ENCODE measurements around the gene ROCK2. TPM values are rescaled to one million over a fixed set of nuclear protein-coding genes. Genes with fewer than 3 reads are reported as not detected.

ROCK2 gene
- total and polyA plus RNA-seq, 2 of the 8 experiments (the other 6 are each of a cell fraction or from before 2014, with no cell fraction given), result 2.7 to 29.0 TPM

GRCh38 chr2:11174222-11174621 is 170.2 kb downstream of the ROCK2 start:
- H3K18ac ChIP-seq (ENCODE audit: extremely low read depth, low read length), result no peak overlapping the region
- H2BK12ac ChIP-seq (ENCODE audit: low read depth, low read length), result no peak overlapping the region
- no peaks in the 10 kb centered on the region for H4K20me1 ChIP-seq (replicated peaks in 1 of 2; ENCODE audit: control insufficient read depth in 1 of 2, insufficient read depth in 2 of 2, low read length in 2 of 2)
- H4K5ac ChIP-seq (ENCODE audit: insufficient read length, low read depth, low read length), result no peak overlapping the region
- H3K79me2 ChIP-seq (ENCODE audit: control insufficient read depth in 1 of 2, insufficient read depth in 2 of 2, low read length in 2 of 2), result no peaks in the 10 kb centered on the region
- H4K8ac ChIP-seq (ENCODE audit: extremely low read depth, insufficient read depth, low read length), result no peak overlapping the region
- no peaks in the 10 kb centered on the region for H3K36me3 ChIP-seq (ENCODE audit: control insufficient read depth in 2 of 4, insufficient read depth in 4 of 4, low read length in 3 of 4)
- no peak overlapping the region for H3K27ac ChIP-seq (ENCODE audit: low read depth, low read length)
- H2AFZ ChIP-seq (ENCODE audit: low read length), result no peak overlapping the region
- H3K56ac ChIP-seq (replicated peaks; ENCODE audit: insufficient read length, low read depth, low read length), result no peak overlapping the region
- no peaks in the 10 kb centered on the region for H3K23me2 ChIP-seq (ENCODE audit: low read depth, low read length)
- no peak overlapping the region for H3K4ac ChIP-seq (replicated peaks; ENCODE audit: insufficient read length, low read depth, low read length)
- WGBS, 2 experiments (ENCODE audit: extremely low coverage in 1 of 2, insufficient coverage in 1 of 2, insufficient read length in 1 of 2, insufficient replicate concordance in 2 of 2, low coverage in 1 of 2, low lambda C conversion rate in 2 of 2, missing lambda C conversion rate in 1 of 2), result 95% methylated on average over 8 of the region's 9 CpGs; no CpG with 5 or more reads in 1 of the 2 experiments
- no peaks in the 10 kb centered on the region for H3K9me3 ChIP-seq (ENCODE audit: insufficient read depth in 2 of 2, low read depth in 1 of 2, low read length in 1 of 2)
- H2BK120ac ChIP-seq (replicated peaks; ENCODE audit: low read depth, low read length), result no peak overlapping the region
- no peak overlapping the region for H3K4me2 ChIP-seq (ENCODE audit: insufficient read depth in 1 of 2, low read depth in 2 of 2, low read length in 2 of 2)
- H3K14ac ChIP-seq (ENCODE audit: insufficient read length), result no peak overlapping the region
- H3K4me3 ChIP-seq (ENCODE audit: extremely low read depth in 1 of 4, insufficient read depth in 2 of 4, low read depth in 3 of 4, low read length in 4 of 4), result no peak overlapping the region
- no peak overlapping the region for H3K23ac ChIP-seq (ENCODE audit: insufficient read length)
- H3K4me1 ChIP-seq (replicated peaks in 1 of 4; ENCODE audit: control insufficient read depth in 3 of 4, insufficient read depth in 4 of 4, low read length in 3 of 4), result no peaks in the 10 kb centered on the region
- H2BK20ac ChIP-seq (ENCODE audit: low read length), result no peak overlapping the region
- no peaks in the 10 kb centered on the region for H3K27me3 ChIP-seq (replicated peaks in 1 of 4; ENCODE audit: control insufficient read depth in 3 of 4, extremely low read depth in 1 of 4, insufficient read depth in 3 of 4, low read length in 3 of 4)
- no peak overlapping the region for H4K91ac ChIP-seq (replicated peaks; ENCODE audit: insufficient read length, low read length)
- H2BK15ac ChIP-seq (ENCODE audit: low read length), result no peak overlapping the region
- no peak for DNase-seq (ENCODE audit: low read depth in 1 of 2, low spot score in 2 of 2)
- no peak for FAIRE-seq
- H2AK5ac ChIP-seq (ENCODE audit: low read depth, low read length), result no peak overlapping the region
- no peak overlapping the region for H3K9ac ChIP-seq (replicated peaks in 1 of 4; ENCODE audit: extremely low read depth in 1 of 4, low read depth in 3 of 4, low read length in 3 of 4)
- ChIA-PET POLR2A (ENCODE audit: partially characterized antibody) (no interaction called here), CTCF (ENCODE audit: partially characterized antibody) (interaction anchor here (1.0 kb wide), 1 partner anchor 12 kb away, joined by 3 read pairs; no protein-coding TSS in a partner anchor)
- no peak overlapping the region for H2BK5ac ChIP-seq (ENCODE audit: low read depth, low read length)
- H3K79me1 ChIP-seq (ENCODE audit: low read depth, low read length), result no peaks in the 10 kb centered on the region; the same call in 1 of the 2 replicates
- TF ChIP-seq KDM4A (IDR thresholded peaks at IDR 0.05; ENCODE audit: low read depth, low read length, severe bottlenecking) (no peak), ASH2L (IDR thresholded peaks at IDR 0.05; ENCODE audit: low read length) (no peak), TCF12 (IDR thresholded peaks at IDR 0.05; ENCODE audit: low read depth, low read length) (no peak), NANOG (IDR thresholded peaks at IDR 0.05; ENCODE audit: insufficient read depth, low read depth, low read length, poor library complexity, severe bottlenecking) (no peak)

Data from H1 (cell line).